NCI-H226 (cell line): ENCODE measurements around the gene KIF2C.
"Not testable (repeated sequence)": the region's sequence is repeated elsewhere in the genome, so short reads cannot be mapped to it uniquely, and the experiment has no call there.

Experiments
- DNase-seq: peaks from one replicate; pipeline ENCODE4 v3.0.0-alpha.2; 2015

The KIF2C gene

DNA sequence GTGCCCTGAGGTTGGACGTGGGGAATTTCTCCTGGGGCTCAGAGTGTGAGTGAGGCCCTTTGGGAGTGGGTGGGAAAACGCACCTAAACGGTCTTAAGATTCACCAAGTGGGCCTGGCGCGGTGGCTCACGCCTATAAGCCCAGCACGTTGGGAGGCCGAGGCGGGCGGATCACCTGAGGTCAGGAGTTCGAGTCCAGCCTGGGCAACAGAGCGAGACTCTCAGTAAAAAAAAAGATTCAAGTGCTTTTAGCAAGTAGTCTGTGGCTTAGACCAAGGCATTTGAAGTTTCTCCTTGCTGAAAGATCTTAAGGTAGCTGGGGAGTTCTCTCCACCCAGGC, 37.1 kb downstream of the KIF2C start:
- no peak for DNase-seq

DNA sequence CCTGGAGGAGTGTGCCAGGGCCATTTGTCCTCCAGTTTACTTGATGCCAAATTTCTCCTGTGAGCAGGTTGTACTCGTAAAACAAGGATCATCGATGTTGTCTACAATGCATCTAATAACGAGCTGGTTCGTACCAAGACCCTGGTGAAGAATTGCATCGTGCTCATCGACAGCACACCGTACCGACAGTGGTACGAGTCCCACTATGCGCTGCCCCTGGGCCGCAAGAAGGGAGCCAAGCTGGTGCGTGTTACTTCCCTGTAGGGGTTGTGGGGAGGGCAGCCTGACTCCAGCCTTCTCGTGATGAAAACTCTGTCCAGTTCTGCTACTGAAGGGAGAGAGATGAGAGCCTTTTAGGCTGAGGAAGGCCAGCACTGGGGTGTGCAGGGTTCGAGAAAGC, 37.9 kb downstream of the KIF2C start:
- DNase-seq: no peak

- no peak for DNase-seq
Measured at GRCh38 chr1:44777969-44778635, 38.5 kb downstream of the KIF2C start.

DNA sequence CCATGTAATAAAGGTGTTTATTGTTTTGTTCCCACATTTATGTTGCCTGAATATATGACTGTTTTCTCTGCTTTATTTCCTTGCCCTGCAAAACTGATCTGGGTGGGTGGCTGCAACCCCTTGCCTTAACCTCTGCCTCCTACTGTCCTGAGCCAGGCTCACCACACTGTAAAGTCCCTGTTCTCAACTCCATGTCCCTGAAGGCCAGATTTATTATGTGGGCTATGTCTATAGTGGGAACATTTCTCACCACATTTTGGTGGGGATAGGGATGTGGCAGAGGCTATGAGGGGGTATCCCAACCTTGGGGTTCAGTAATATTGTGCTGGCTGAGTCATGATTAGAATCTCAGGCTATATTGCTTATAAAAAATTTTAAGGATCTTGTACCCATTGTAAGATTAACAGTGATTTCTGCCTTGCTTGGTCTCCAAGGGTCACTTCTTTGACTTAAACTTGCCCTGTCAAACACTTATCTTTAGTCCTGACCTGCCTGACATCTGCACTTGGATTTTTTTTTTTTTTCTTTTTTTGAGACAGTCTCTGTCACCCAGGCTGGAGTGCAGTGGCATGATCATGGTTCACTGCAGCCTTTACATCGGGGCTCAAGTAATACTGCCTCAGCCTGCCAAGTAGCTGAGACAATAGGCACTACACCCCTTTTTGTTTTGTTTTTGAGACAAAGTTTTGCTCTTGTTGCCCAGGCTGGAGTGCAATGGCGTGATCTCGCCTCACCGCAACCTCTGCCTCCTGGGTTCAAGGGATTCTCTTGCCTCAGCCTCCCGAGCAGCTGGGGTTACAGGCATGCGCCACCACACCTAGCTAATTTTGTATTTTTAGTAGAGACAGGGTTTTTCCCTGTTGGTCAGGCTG, 39.3 kb downstream of the KIF2C start:
- DNase-seq: no peak

GRCh38 chr1:44780583-44781121, 41.0 kb downstream of the KIF2C start:
- no peak for DNase-seq

DNA sequence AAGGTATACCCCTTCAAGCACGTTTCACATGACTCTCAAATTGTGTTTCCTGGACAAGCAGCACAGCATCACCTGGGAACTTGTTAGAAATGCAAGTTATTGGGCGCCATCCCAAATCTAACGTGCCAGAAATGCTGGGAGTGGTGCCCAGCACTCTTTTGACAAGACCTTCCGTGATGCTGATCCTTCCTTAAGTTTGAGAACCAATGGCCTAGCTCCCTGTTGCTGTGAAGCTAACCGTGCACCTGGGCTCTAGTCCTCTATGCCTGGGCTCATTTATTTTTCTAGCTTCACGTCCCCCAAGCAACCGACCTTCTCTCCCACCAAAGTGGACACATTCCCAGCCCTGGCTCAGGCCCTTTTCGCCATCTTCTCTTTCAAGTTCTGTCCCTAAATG, 44.1 kb downstream of the KIF2C start:
- DNase-seq: no peak

GRCh38 chr1:44784094-44785028, 44.7 kb downstream of the KIF2C start:
- DNase-seq: no peak

DNA sequence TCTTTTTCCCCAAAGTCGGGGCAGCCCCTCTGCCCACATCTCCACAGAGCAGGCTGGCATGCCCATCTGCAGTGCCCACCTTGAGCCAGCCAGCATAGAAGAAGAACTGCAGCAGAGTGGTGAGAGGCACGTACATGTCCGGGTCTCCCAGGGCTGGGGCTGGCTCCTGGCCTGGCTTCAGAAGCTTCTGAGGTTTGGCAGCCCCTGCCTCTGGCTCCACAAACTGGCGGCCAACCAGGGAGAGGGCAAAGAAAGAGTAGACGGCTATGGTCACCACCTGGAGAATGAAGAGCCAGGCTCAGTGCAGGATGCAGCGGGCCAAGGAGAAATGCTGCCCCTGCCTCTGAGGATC, 45.4 kb downstream of the KIF2C start:
- DNase-seq: no peak

- DNase-seq: no peak
Measured at GRCh38 chr1:44785501-44786137, 46.0 kb downstream of the KIF2C start.

DNA sequence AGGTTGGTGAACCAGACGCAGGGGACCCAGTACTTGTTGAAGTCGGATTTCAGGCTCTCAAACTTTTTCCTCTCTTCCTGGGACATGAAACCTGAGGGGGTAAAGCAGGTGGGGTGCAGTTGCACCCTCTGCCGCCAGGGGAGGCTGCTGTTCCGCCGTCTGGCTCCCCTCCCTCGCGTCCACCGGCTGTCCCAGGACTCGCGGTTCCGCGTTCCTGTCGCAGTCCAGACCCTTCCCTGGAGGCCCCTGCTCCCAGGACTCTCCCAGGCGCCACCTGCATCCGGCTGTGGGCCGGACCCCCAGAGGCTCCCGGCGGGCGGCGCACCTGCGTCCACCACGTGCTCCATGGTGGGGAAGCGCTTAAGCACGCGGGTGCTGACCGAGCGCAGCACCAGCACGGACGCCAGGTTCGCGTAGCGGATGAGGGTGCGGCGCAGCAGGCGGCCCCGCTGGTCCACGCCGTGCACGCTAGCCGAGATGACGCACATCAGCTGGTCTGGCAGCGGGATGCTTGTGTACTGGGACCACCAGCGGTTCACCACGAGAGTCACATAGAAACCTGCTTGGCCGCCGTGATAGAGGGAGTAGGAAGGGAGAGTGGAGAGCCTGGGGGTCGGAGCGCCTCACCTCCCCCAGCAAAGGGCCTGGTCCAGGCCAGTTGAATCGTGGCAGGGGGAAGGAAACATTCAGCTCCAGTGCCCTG, 46.7 kb downstream of the KIF2C start:
- no peak for DNase-seq

- DNase-seq: no peak
Measured at GRCh38 chr1:44786841-44787426, 47.3 kb downstream of the KIF2C start.

DNA sequence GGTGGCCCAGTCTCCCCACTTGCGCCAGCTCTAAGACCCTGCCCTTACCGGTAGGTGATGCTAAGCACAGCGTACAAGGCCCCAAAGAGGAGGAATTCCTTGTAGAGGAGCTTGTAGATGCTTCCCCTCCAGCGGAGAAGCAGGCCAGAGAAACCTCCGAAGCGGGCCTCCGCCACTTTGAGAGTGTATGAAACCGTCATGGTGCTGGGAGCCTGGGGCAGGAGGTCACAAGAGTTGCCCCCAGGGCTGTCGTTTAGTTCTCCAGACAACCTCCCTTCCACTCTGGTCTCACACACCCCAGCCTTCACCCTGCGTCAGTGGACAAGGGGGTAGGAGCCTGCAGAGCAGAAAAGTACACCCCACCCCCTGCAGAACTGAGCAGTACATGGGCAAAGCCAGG, 47.9 kb downstream of the KIF2C start:
- DNase-seq: no peak

- no peak for DNase-seq
Measured at GRCh38 chr1:44788120-44788860, 48.7 kb downstream of the KIF2C start, which contains the start of gene BEST4. Gene BEST4 (minus strand): TSS chr1:44788170. CDS start chr1:44787705, 465 bp downstream.

DNA sequence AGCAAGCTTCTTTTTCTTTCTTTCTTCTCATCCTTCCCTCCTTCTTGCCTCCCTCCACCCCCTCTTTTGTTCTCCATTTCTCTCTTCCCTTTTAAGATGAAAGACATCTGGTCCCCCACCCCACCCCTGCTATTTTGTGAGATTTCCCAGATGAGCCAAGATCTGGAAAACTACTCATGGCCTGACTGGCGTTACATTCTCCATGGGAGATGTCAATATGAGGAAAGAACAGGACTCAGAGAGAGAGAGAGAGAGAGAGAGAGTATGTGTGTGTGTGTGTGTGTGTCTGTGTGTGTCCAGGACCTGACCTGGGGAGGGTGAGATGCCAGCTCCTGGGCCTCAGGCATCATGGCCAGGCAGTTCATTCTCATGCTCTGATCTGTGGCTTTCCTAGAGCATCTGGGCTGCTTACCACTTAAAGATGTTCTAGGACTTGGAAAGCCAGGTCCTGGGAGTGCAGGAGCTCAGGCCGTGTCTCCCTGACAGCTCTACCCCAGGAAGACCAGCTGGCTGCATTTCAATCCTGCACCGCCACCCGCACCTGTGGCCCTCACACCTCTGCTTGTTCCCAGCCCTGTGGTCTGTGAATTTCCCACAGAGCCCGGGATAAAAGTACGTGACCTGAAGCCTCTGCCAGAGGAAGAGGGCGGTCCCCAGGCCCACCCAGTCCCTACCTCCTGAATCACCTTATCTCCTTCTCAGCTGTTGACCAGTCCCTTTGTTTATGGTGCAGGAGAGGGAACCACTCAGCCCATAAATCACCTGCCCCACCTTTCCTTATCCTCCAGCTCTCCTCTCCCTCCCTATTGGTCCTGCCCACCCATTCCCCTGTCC, 51.5 kb downstream of the KIF2C start:
- no peak for DNase-seq

DNA sequence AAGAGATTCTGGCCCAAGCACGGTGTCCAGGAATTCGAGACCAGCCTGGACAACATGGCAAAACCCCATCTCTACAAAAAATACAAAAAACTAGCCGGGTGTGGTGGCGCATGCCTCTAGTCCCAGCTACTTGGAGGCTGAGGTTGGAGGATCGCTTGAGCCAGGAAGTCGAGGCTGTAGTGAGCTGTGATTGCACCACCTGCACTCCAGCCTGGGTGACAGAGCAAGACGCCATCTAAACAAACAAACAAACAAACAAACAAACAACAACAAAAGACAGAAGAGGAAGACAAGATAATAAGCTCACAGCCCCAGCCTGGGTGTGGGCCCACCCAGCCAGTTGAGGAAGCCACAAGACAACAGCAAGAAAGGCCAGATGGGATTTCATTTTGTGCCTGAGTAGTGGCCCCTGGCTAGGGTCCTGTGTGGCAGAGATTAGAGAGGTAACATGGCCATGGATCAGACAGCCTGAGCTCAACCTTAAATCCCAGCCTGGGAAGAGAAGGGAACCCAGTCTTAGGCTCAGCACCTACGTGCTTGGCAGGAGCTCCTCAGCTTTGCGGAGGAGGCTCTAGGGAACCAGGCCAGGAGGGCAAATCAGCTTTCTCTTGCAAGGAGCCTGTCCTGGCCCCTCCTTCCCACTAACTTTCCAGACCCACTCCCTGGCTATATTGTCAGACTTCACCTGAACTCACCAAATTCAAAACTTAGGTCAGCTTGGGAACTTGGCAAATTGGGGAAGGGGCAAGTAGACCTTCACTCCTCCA, 53.3 kb downstream of the KIF2C start:
- peak; percentile 45 for DNase-seq

- DNase-seq: not testable (repeated sequence)
Measured at GRCh38 chr1:44797886-44798285, 58.2 kb downstream of the KIF2C start.

DNA sequence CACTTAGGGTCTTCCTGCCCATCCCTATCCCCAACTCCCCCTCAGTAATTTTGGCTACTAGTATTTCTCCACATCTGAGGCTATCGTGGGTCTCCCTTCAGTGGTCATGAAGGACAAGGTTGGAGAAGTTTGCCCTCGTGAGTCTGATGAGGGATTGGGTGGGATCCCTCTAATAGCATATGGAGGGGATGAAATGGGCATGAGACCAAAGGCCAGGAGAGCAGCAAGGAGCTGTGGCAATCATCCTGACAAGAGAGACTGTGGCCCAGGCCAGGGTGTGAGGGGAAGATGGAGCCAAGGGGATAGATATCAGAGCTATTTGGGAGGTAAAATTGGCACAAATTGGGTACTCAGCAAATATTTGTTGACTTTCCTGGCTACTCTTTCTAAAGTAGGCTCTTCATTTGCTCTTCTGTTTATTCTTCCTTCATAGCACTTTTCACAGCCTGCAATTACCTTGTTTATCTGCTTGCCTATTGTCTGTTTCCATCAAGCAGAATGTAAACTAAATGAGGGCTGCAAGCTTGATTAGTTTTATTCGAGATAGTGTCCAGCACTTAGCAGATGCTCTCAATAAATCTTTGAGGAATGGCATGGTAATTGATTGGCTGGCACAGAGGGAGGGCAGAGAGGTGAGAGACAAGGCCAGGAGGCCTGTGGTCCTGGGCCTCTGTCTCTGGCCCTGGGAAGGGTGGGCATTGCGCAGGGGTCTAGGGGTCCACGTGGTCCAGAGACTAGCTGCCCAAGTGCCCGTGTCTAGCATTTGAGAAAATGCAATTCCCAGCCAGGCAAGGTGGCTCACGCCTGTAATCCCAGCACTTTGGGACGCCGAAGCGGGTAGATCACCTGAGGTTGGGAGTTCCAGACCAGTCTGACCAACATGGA, 59.1 kb downstream of the KIF2C start:
- DNase-seq: no peak
